ENCODE data around the gene KCNK7.

GRCh38 chr11:65569164-65569972, 26.2 kb downstream of the KCNK7 start:
- TF ChIP-seq CTCF (IDR thresholded peaks at IDR 0.05; ENCODE audit: borderline replicate concordance, extremely low read depth, low read length, poor library complexity, severe bottlenecking) (no peak), EZH2 (IDR thresholded peaks at IDR 0.05; ENCODE audit: borderline replicate concordance, low read depth, low read length, severe bottlenecking) (no peak)
